ENCODE data around the gene ADGRG6.

ADGRG6 gene

DNA sequence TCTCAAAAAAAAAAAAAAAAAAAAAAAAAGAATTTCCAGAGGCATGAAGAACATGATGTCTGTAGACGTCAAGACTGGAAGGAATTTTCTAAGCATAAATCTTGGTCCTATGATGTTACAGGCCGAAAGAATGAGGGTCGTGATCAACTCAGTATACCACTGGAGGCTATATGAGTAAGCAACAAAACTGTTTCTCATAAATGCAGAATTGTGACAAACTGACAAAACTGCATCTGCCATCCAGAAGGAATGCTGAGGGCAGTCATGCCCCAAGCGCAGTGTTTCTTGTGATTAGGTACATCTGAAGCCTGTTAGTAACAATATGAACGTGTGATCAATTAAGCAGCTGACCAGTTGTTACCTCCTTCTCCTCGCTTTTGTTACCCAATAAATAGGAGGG, 43.5 kb upstream of the ADGRG6 start:
- Histone ChIP-seq H4K20me1 (ENCODE audit: low read depth, low read length) (no peaks in the 10 kb centered on the region), H3F3A (ENCODE audit: insufficient read depth) (no peaks in the 10 kb centered on the region), H3K27me3 (ENCODE audit: low read length) (no peaks in the 10 kb centered on the region), H3K27ac (ENCODE audit: low read depth, low read length) (no peak overlapping the region), H3K9me3 (ENCODE audit: insufficient read depth, low read length) (no peaks in the 10 kb centered on the region), H3K4me3 (ENCODE audit: insufficient read depth, low read length, poor library complexity, severe bottlenecking) (no peak overlapping the region), H3K9ac (ENCODE audit: low read length) (no peak overlapping the region), H3K9me2 (replicated peaks; ENCODE audit: insufficient read depth, low read length) (no peaks in the 10 kb centered on the region), H3K4me2 (ENCODE audit: low read depth, low read length, poor library complexity, severe bottlenecking) (no peak overlapping the region), H3K79me2 (ENCODE audit: insufficient read depth, low read length) (no peaks in the 10 kb centered on the region), H3K36me3 (ENCODE audit: low read length) (no peaks in the 10 kb centered on the region), H2AFZ (ENCODE audit: low read depth, low read length, severe bottlenecking) (no peak overlapping the region)
- TF ChIP-seq, protein P1, sequence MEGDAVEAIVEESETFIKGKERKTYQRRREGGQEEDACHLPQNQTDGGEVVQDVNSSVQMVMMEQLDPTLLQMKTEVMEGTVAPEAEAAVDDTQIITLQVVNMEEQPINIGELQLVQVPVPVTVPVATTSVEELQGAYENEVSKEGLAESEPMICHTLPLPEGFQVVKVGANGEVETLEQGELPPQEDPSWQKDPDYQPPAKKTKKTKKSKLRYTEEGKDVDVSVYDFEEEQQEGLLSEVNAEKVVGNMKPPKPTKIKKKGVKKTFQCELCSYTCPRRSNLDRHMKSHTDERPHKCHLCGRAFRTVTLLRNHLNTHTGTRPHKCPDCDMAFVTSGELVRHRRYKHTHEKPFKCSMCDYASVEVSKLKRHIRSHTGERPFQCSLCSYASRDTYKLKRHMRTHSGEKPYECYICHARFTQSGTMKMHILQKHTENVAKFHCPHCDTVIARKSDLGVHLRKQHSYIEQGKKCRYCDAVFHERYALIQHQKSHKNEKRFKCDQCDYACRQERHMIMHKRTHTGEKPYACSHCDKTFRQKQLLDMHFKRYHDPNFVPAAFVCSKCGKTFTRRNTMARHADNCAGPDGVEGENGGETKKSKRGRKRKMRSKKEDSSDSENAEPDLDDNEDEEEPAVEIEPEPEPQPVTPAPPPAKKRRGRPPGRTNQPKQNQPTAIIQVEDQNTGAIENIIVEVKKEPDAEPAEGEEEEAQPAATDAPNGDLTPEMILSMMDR (IDR thresholded peaks at IDR 0.05; ENCODE audit: insufficient read depth, low read length, poor library complexity, severe bottlenecking) = no peak
- TF ChIP-seq EZH2phosphoT487 (conservative IDR thresholded peaks at IDR 0.05; ENCODE audit: low read length) = no peak

DNA sequence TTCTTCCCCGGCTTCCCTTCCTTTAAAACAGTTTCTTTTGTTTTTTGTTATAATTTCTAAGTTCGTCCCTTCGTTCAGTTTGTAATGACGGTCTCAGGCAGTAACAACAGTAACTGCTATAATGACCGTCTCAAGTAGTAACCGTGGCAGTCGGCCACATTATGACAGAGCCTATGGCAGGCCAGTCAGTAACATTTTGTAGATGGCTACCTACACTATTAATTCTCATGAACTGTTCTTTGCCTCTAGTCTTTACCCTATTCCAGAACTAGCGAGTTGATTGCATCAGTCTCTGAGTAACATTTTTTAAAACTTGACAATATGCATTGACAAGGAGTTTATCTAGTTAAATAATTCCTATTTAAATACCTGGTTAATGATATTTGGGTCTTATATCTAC, 43.0 kb upstream of the ADGRG6 start:
- Histone ChIP-seq H3K4me2 (ENCODE audit: low read depth, low read length, poor library complexity, severe bottlenecking) (no peak overlapping the region), H3K9ac (ENCODE audit: low read length) (no peak overlapping the region), H3K79me2 (ENCODE audit: insufficient read depth, low read length) (no peaks in the 10 kb centered on the region), H3K9me3 (ENCODE audit: insufficient read depth, low read length) (no peaks in the 10 kb centered on the region), H3F3A (ENCODE audit: insufficient read depth) (no peaks in the 10 kb centered on the region), H4K20me1 (ENCODE audit: low read depth, low read length) (no peaks in the 10 kb centered on the region), H2AFZ (ENCODE audit: low read depth, low read length, severe bottlenecking) (no peak overlapping the region), H3K4me3 (ENCODE audit: insufficient read depth, low read length, poor library complexity, severe bottlenecking) (no peak overlapping the region), H3K27me3 (ENCODE audit: low read length) (no peaks in the 10 kb centered on the region), H3K9me2 (replicated peaks; ENCODE audit: insufficient read depth, low read length) (no peaks in the 10 kb centered on the region), H3K27ac (ENCODE audit: low read depth, low read length) (no peak overlapping the region), H3K36me3 (ENCODE audit: low read length) (no peaks in the 10 kb centered on the region)
- TF ChIP-seq, protein P1 (IDR thresholded peaks at IDR 0.05; ENCODE audit: insufficient read depth, low read length, poor library complexity, severe bottlenecking) = no peak
- no peak for TF ChIP-seq EZH2phosphoT487 (conservative IDR thresholded peaks at IDR 0.05; ENCODE audit: low read length)

DNA sequence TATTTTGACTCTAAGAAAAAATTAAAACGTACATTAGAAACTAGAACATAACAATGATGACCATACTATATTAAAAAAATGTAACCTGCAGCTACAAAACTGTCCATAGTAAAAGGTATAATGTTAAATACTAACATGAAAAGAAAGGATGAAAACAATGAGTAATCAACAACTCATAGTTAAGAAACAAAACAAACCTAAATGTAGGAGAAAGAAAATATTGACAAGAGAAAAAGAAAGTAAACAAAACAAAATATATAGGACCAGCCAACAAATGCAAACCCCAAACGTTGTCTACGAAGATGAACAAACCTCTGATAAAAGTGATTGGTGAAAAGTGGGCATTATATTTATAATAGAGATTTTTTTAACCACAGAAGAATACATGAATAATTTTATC, 41.1 kb upstream of the ADGRG6 start:
- H3K9ac ChIP-seq (ENCODE audit: low read length) = no peak overlapping the region
- no peaks in the 10 kb centered on the region for H3K36me3 ChIP-seq (ENCODE audit: low read length)
- H2AFZ ChIP-seq (ENCODE audit: low read depth, low read length, severe bottlenecking) = no peak overlapping the region
- H3K27ac ChIP-seq (ENCODE audit: low read depth, low read length) = no peak overlapping the region
- no peaks in the 10 kb centered on the region for H4K20me1 ChIP-seq (ENCODE audit: low read depth, low read length)
- no peak overlapping the region for H3K4me2 ChIP-seq (ENCODE audit: low read depth, low read length, poor library complexity, severe bottlenecking)
- H3K4me3 ChIP-seq (ENCODE audit: insufficient read depth, low read length, poor library complexity, severe bottlenecking) = no peak overlapping the region
- no peaks in the 10 kb centered on the region for H3F3A ChIP-seq (ENCODE audit: insufficient read depth)
- H3K27me3 ChIP-seq (ENCODE audit: low read length) = no peaks in the 10 kb centered on the region
- H3K9me3 ChIP-seq (ENCODE audit: insufficient read depth, low read length) = no peaks in the 10 kb centered on the region
- TF ChIP-seq, protein P1 (IDR thresholded peaks at IDR 0.05; ENCODE audit: insufficient read depth, low read length, poor library complexity, severe bottlenecking) = no peak
- no peak for TF ChIP-seq EZH2phosphoT487 (conservative IDR thresholded peaks at IDR 0.05; ENCODE audit: low read length)
- no peaks in the 10 kb centered on the region for H3K79me2 ChIP-seq (ENCODE audit: insufficient read depth, low read length)
- no peaks in the 10 kb centered on the region for H3K9me2 ChIP-seq (replicated peaks; ENCODE audit: insufficient read depth, low read length)
